GM12865 (cell line): ENCODE results near the gene ZNF92.
"Not testable (repeated sequence)": the region's sequence is repeated elsewhere in the genome, so short reads cannot be mapped to it uniquely, and the experiment has no call there.

Experiments
- DNase-seq: peaks from one replicate; pipeline ENCODE4 v3.0.0; 2010; ENCODE audit warnings: low read depth
- H3K4me3 ChIP-seq: 2 replicates; pipeline ENCODE4 v1.5.1; 2011; ENCODE audit warnings: mild to moderate bottlenecking, low read depth, low read length, control low read depth
- TF ChIP-seq, protein P1 (sequence below): IDR thresholded peaks from 2 replicates; pipeline ENCODE4 v1.5.1; 2011; ENCODE audit warnings: low read length, control low read depth, low read depth, inconsistent platforms; ENCODE audit not compliant: insufficient read depth; ENCODE audit errors: missing control alignments

Gene ZNF92

DNA sequence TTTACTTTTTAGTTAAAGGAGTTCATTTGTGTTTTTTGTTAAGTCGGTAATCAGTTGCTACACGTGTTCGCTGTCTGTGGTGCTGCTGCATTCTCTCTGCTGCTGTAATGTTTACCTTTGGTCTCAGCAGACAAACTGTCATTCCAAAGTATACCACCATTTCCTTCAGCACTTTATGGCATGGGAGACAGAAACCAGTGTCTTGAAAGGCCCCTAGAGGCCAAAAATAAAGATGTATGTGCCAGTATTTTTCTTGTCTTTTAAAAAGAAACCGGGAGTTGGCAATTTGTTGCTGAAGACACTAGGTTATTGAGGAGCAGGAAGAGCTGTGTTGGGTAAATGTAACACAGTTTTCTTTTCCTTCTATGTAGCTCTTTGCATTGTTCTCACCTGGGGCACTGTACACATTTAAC lies 24.1 kb downstream of the ZNF92 start:
- no peak for DNase-seq
- TF ChIP-seq, protein P1, sequence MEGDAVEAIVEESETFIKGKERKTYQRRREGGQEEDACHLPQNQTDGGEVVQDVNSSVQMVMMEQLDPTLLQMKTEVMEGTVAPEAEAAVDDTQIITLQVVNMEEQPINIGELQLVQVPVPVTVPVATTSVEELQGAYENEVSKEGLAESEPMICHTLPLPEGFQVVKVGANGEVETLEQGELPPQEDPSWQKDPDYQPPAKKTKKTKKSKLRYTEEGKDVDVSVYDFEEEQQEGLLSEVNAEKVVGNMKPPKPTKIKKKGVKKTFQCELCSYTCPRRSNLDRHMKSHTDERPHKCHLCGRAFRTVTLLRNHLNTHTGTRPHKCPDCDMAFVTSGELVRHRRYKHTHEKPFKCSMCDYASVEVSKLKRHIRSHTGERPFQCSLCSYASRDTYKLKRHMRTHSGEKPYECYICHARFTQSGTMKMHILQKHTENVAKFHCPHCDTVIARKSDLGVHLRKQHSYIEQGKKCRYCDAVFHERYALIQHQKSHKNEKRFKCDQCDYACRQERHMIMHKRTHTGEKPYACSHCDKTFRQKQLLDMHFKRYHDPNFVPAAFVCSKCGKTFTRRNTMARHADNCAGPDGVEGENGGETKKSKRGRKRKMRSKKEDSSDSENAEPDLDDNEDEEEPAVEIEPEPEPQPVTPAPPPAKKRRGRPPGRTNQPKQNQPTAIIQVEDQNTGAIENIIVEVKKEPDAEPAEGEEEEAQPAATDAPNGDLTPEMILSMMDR: no peak
- H3K4me3 ChIP-seq: no peak overlapping the region

DNA sequence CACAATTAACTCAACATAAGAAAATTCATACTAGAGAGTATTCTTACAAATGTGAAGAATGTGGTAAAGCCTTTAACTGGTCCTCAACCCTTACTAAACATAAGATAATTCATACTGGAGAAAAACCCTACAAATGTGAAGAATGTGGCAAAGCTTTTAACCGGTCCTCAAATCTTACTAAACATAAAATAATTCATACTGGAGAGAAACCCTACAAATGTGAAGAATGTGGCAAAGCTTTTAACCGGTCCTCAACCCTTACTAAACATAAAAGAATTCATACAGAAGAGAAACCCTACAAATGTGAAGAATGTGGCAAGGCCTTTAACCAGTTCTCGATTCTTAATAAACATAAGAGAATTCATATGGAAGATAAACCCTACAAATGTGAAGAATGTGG lies 25.0 kb downstream of the ZNF92 start:
- DNase-seq, H3K4me3 ChIP-seq: not testable (repeated sequence)

DNA sequence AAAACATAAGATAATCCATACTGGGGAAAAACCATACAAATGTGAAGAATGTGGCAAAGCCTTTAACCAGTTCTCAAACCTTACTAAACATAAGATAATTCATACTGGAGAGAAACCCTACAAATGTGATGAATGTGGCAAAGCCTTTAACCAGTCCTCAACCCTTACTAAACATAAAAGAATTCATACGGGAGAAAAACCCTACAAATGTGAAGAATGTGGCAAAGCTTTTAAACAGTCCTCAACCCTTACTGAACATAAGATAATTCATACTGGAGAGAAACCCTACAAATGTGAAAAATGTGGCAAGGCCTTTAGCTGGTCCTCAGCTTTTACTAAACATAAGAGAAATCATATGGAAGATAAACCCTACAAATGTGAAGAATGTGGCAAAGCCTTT lies 25.4 kb downstream of the ZNF92 start:
- DNase-seq, H3K4me3 ChIP-seq: not testable (repeated sequence)

DNA sequence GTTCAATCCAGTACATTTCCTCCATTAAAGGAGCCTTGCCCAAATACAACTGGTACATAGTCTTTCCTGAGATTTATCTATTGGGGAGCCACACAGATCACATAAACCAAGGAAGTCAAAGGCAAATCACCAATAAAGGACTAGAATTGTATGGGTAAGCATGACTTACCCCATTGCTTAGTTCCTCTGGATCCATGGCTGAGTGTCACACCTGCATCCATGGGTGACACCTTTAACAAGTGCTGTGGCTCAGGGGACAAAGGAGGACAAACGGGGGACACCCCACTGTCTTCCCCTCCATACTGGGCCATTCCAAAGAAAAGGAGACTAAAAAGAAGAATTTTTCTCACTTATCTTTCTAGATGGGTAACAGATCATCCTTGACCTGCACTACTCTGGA lies 30.4 kb downstream of the ZNF92 start:
- no peak overlapping the region for H3K4me3 ChIP-seq
- TF ChIP-seq, protein P1: no peak
- no peak for DNase-seq

DNA sequence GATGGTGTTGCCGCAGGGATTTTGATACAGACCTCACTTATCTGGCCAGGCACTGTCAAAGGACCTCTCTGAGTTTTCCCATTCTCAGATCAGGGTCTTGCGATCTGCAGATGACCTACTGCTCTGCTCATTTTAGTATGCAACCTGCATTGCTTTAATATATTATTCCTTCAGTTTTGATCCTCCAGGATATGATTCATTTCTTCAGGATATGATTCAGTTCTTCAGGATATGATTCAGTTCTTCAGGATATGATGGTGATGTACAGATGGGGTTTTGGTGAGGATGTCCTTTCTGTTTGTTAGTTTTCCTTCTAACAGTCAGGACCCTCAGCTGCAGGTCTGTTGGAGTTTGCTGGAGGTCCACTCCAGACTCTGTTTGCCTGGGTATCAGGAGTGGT lies 33.1 kb downstream of the ZNF92 start:
- not testable (repeated sequence) for H3K4me3 ChIP-seq, DNase-seq

DNA sequence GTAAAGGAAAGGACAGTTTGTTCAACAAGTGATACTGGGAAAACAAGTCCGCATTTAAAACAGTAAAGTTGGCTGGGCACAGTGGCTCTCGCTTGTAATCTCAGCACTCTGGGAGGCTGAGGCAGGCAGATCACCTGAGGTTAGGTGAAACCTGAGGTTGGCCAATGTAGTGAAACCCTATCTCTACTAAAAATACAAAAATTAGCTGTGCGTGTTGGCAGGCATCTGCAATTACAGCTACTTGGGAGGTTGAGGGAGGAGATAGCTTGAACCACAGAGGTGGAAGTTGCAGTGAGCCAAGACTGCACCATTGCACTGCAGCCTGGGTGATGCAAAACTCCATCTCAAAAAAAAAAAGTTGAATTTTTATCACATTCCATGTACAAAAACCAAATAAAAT lies 35.7 kb downstream of the ZNF92 start:
- DNase-seq: no peak
- no peak overlapping the region for H3K4me3 ChIP-seq
- TF ChIP-seq, protein P1: no peak

DNA sequence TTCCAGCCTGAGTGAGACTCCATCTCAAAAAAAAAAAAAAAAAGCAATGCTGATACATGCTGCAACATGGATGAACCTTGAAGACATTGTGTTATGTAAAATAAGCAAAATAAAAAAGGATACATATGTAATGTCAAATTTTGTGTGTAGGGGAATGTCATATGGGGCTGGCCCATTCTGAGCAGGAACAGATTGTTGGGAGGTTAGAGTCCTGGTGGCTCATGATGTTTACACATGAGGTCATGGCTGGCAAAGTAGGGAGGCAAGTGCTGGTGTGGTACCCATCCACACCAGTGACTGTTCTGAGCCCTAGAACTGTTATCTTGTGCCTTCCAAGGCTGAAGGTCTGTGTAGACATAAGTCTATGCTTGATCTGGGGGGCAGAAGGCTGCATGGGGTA lies 37.6 kb downstream of the ZNF92 start:
- TF ChIP-seq, protein P1: no peak
- H3K4me3 ChIP-seq: no peak overlapping the region
- no peak for DNase-seq

DNA sequence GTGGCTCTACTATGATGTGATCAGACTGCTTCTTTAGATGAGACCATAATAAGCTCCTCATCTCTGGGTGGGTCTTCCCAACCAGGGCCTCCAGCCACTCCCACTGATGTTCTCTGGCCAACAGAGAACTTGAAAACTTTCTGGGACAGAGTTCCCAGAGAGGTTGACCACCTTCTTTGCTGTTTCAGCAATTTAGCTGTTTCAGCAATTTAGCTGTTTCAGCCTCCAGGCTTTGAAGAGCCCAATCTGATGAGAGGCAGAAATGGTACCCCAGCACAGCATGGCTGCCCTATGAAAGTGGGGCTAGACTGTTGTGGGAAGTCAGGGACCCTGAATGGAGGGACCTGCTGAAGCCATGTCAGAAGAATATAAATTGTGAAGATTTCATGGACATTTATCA lies 49.0 kb downstream of the ZNF92 start:
- no peak for DNase-seq
- H3K4me3 ChIP-seq: no peak overlapping the region
- TF ChIP-seq, protein P1: no peak

DNA sequence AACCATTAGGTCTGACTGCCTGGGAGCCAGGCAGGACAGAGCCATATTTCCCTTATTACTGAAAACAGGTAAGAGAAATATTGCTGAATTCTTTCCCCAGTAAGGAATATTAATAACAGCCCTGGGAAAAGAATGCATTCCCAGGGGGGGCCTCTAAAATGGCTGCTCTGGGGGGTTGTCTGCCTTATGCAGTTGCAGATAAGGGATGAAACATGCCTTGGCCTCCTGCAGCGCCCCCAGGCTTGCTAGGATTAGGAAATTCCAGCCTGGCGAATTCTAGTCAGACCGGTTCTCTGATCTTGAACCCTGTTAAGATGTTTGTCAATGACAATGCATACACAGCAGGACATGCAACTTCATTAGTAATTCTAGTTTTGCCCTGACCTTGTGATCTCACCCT lies 49.6 kb downstream of the ZNF92 start:
- DNase-seq, H3K4me3 ChIP-seq: not testable (repeated sequence)
